Measurements from ENCODE around the gene PIK3CD. TPM values are rescaled to one million over a fixed set of nuclear protein-coding genes. Genes with fewer than 3 reads are reported as not detected.
A peak's percentile ranks its signal among the peaks of the same experiment; 100 is the strongest.

The PIK3CD gene
- total and polyA plus RNA-seq, 2 of the 4 experiments (the other 2 are of a cell fraction) = 5.0 to 12.1 TPM

- Histone ChIP-seq H2BK120ac (ENCODE audit: low read depth, low read length) (peak overlapping the region; percentile 78), H3K23ac (ENCODE audit: low read depth, low read length) (peak overlapping the region; percentile 6; the same call in 1 of the 2 replicates), H2BK15ac (ENCODE audit: low read depth, low read length) (peak overlapping the region; percentile 49; the same call in 1 of the 3 replicates), H3K36me3 (ENCODE audit: control insufficient read depth, insufficient read depth, low read length) (no peaks in the 10 kb centered on the region), H3K4me2 (ENCODE audit: low read depth, low read length) (peak overlapping the region; percentile 8; the same call in 1 of the 2 replicates), H3K18ac (ENCODE audit: low read depth, low read length) (no peak overlapping the region), H2BK5ac (ENCODE audit: low read depth, low read length, poor library complexity, severe bottlenecking) (peak overlapping the region; percentile 61), H3K14ac (replicated peaks; ENCODE audit: low read depth, low read length) (peak overlapping the region; percentile 58; the same call in 1 of the 2 replicates), H2AK5ac (ENCODE audit: low read depth, low read length) (peak overlapping the region; percentile 55), H4K8ac (ENCODE audit: low read depth in 2 of 2, low read length in 2 of 2) (peak overlapping the region in 1 of 2 experiments; percentile 31; a peak in 1 of 4 replicates), H4K5ac (ENCODE audit: low read depth, low read length) (no peak overlapping the region), H3K27me3 (ENCODE audit: control insufficient read depth, insufficient read depth, low read length) (no peaks in the 10 kb centered on the region), H3K9me1 (ENCODE audit: insufficient read depth, low read length) (peaks cover 17% of the 10 kb centered on the region; the same call in 1 of the 2 replicates), H3K56ac (ENCODE audit: extremely low read depth, insufficient read depth, low read length) (no peak overlapping the region), H4K91ac (ENCODE audit: insufficient read depth, low read depth, low read length) (peak overlapping the region; percentile 46), H3K4me3 (ENCODE audit: insufficient read depth, low read depth, low read length) (no peak overlapping the region), H2BK20ac (ENCODE audit: low read depth, low read length) (peak overlapping the region; percentile 77; the same call in 1 of the 2 replicates), H3K9ac (ENCODE audit: low read depth, low read length) (no peak overlapping the region), H3K79me1 (ENCODE audit: low read depth in 1 of 2, low read length in 2 of 2) (peaks cover 19 to 42% of the 10 kb centered on the region in 2 experiments), H2AFZ (replicated peaks; ENCODE audit: low read length, poor library complexity) (peak overlapping the region; percentile 80), H3K4me1 (ENCODE audit: control insufficient read depth, insufficient read depth, low read length) (peaks cover 10% of the 10 kb centered on the region), H2AK9ac (replicated peaks; ENCODE audit: low read depth, low read length, poor library complexity) (peak overlapping the region; percentile 81), H3K4ac (ENCODE audit: low read depth, low read length) (peak overlapping the region; percentile 72), H3K27ac (ENCODE audit: insufficient read depth, low read length) (peak overlapping the region; percentile 18; the same call in 1 of the 2 replicates), H3K9me3 (ENCODE audit: control insufficient read depth, insufficient read depth, low read length) (no peaks in the 10 kb centered on the region), H4K20me1 (ENCODE audit: insufficient read depth, low read length) (peaks cover 3% of the 10 kb centered on the region; the same call in 1 of the 2 replicates)
- ATAC-seq (ENCODE audit: low read depth) (peak; percentile 86), DNase-seq (peak; percentile 94)
- ChIA-PET CTCF (no interaction called here), POLR2A (ENCODE audit: unreplicated experiment) (no interaction called here)
- intact Hi-C loops (cut with micrococcal nuclease) (no loop called here), dilution Hi-C loops (cut with HindIII; ENCODE audit: low sequenced_read_pairs, unreplicated experiment) (no loop called here), in situ Hi-C loops (cut with MboI; ENCODE audit: low sequenced_read_pairs) (no loop called here)
- no TSS peak for BruUV-seq (replicated peaks)
- TF ChIP-seq NFE2L2 (IDR thresholded peaks at IDR 0.05; ENCODE audit: low read depth, low read length) = no peak
- TF ChIP-seq MAFK (IDR thresholded peaks at IDR 0.05; ENCODE audit: low read depth, low read length) = peak; percentile 67
- no peak for TF ChIP-seq POLR2A (IDR thresholded peaks at IDR 0.05; ENCODE audit: low read depth, low read length)
- peak; percentile 84 for TF ChIP-seq MXI1 (IDR thresholded peaks at IDR 0.05; ENCODE audit: borderline replicate concordance, low read depth, low read length)
- peak; percentile 25 for TF ChIP-seq USF2 (IDR thresholded peaks at IDR 0.05; ENCODE audit: low read depth, low read length)
- TF ChIP-seq MAZ (IDR thresholded peaks at IDR 0.05; ENCODE audit: borderline replicate concordance, low read depth, low read length) = peak; percentile 44; the same call in 1 of the 2 replicates
- TF ChIP-seq RCOR1 (IDR thresholded peaks at IDR 0.05; ENCODE audit: insufficient replicate concordance, low read length) = no peak
- TF ChIP-seq CHD1 (IDR thresholded peaks at IDR 0.05; ENCODE audit: low read depth, low read length) = no peak
- TF ChIP-seq FOS (IDR thresholded peaks at IDR 0.05; ENCODE audit: low read depth, low read length) = peak; percentile 88
- TF ChIP-seq RFX5 (IDR thresholded peaks at IDR 0.05; ENCODE audit: low read depth, low read length) = no peak
- TF ChIP-seq BHLHE40 (IDR thresholded peaks at IDR 0.05; ENCODE audit: low read depth, low read length) = peak; percentile 21; the same call in 1 of the 2 replicates
- 18% methylated on average over 3 of the region's 12 CpGs; no CpG with 5 or more reads in 1 of the 2 experiments for WGBS, 2 experiments (ENCODE audit: extremely low coverage in 2 of 2, insufficient read length in 1 of 2)
Measured at GRCh38 chr1:9700340-9700739, 48.8 kb downstream of the PIK3CD start.

Data from IMR-90 (cell line).